NCI-H2196 (cell line): Measurements from ENCODE around the gene CSNK1G2.
"Not testable (repeated sequence)": the region's sequence is repeated elsewhere in the genome, so short reads cannot be mapped to it uniquely, and the experiment has no call there.

Source experiments
- DNase-seq: peaks from one replicate; lab custom pipeline; 2025; ENCODE audit not compliant: unreplicated experiment; lab: John Stamatoyannopoulos, UW

CSNK1G2 gene

GRCh38 chr19:1986357-1987162 is 45.6 kb downstream of the CSNK1G2 start:
- DNase-seq = no peak

- no peak for DNase-seq
Measured at GRCh38 chr19:1987197-1988187, 46.5 kb downstream of the CSNK1G2 start.

GRCh38 chr19:1988464-1988863 is 47.5 kb downstream of the CSNK1G2 start:
- DNase-seq = not testable (repeated sequence)

GRCh38 chr19:1989513-1990229 is 48.7 kb downstream of the CSNK1G2 start:
- DNase-seq = no peak

- no peak for DNase-seq
Measured at GRCh38 chr19:1990230-1991017, 49.5 kb downstream of the CSNK1G2 start.

- no peak for DNase-seq
Measured at GRCh38 chr19:1991018-1991913, 50.3 kb downstream of the CSNK1G2 start.

GRCh38 chr19:1992759-1993260 is 51.8 kb downstream of the CSNK1G2 start:
- DNase-seq = no peak

- DNase-seq = no peak
Measured at GRCh38 chr19:1997353-1998233, 56.6 kb downstream of the CSNK1G2 start.

- no peak for DNase-seq
Measured at GRCh38 chr19:1998712-1999708, 58.0 kb downstream of the CSNK1G2 start.

- no peak for DNase-seq
Measured at GRCh38 chr19:1999856-2000515, 59.0 kb downstream of the CSNK1G2 start.

- no peak for DNase-seq
Measured at GRCh38 chr19:2003874-2004273, 62.9 kb downstream of the CSNK1G2 start.

- no peak for DNase-seq
Measured at GRCh38 chr19:2010135-2010668, 69.2 kb downstream of the CSNK1G2 start.

- no peak for DNase-seq
Measured at GRCh38 chr19:2011169-2011568, 70.2 kb downstream of the CSNK1G2 start.

- no peak for DNase-seq
Measured at GRCh38 chr19:2012941-2013682, 72.1 kb downstream of the CSNK1G2 start.

GRCh38 chr19:2013683-2013961 is 72.7 kb downstream of the CSNK1G2 start:
- no peak for DNase-seq

- DNase-seq = no peak
Measured at GRCh38 chr19:2014131-2014571, 73.2 kb downstream of the CSNK1G2 start.
